HG02973 (cell line): ENCODE data around the gene ARHGAP23.

ENCODE experiments used
- ATAC-seq: cut with Tn5 transposase; IDR thresholded peaks from one replicate; pipeline ENCODE4 v1.9.1; 2021; ENCODE audit warnings: moderate library complexity; ENCODE audit not compliant: unreplicated experiment

The ARHGAP23 gene, protein sequence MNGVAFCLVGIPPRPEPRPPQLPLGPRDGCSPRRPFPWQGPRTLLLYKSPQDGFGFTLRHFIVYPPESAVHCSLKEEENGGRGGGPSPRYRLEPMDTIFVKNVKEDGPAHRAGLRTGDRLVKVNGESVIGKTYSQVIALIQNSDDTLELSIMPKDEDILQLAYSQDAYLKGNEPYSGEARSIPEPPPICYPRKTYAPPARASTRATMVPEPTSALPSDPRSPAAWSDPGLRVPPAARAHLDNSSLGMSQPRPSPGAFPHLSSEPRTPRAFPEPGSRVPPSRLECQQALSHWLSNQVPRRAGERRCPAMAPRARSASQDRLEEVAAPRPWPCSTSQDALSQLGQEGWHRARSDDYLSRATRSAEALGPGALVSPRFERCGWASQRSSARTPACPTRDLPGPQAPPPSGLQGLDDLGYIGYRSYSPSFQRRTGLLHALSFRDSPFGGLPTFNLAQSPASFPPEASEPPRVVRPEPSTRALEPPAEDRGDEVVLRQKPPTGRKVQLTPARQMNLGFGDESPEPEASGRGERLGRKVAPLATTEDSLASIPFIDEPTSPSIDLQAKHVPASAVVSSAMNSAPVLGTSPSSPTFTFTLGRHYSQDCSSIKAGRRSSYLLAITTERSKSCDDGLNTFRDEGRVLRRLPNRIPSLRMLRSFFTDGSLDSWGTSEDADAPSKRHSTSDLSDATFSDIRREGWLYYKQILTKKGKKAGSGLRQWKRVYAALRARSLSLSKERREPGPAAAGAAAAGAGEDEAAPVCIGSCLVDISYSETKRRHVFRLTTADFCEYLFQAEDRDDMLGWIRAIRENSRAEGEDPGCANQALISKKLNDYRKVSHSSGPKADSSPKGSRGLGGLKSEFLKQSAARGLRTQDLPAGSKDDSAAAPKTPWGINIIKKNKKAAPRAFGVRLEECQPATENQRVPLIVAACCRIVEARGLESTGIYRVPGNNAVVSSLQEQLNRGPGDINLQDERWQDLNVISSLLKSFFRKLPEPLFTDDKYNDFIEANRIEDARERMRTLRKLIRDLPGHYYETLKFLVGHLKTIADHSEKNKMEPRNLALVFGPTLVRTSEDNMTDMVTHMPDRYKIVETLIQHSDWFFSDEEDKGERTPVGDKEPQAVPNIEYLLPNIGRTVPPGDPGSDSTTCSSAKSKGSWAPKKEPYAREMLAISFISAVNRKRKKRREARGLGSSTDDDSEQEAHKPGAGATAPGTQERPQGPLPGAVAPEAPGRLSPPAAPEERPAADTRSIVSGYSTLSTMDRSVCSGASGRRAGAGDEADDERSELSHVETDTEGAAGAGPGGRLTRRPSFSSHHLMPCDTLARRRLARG (N-terminal part only)

DNA sequence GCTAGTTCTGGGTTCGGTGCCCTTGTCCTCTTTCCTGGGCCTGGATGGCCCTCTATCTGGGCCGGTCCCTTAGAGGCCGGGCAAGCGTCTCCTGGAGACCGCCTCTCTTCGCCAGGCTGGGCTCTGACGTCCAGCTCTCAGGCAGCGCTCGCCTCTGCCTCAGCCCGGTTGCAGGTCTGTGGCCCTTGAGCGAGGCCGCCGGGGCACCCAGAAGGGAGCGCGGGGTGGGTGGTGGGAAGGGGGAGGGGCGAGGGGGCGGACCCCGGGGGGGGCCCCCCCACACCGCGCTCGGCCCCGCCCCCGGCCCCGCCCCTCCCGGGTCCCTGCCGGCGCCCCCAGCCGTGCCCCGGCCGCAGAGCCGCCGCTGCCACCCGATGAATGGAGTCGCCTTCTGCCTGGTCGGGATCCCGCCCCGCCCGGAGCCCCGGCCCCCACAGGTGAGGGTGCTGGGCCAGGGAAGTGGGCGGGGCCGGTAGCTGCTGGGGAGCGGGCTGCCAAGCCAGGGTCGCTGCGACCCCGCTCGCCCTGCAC is at the start of gene ARHGAP23:
Gene ARHGAP23, plus strand, starts transcription at position 353 of the 531 bp plus-strand sequence. Its CDS starts 22 bp downstream, at position 375.
- no peak for ATAC-seq

DNA sequence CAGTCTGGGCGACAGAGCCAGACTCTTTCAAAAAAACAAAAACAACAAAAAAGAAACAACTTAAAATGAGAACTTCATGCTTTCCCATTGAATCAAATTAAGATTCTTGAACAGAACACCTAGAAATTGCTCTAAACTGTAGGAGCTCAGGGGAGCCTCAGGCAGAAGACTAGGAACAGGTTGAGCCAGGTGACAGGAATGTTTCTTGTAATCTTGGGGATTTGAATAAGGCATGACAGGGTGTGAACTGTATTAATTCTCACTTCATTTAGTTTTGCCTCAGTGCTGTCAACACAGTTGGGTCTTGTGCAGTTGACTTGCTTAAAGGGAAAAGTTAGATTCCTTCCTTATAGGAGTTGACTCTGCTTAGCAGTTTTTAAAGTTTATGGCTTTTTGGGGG is 48.8 kb upstream of the ARHGAP23 start:
- ATAC-seq = no peak

DNA sequence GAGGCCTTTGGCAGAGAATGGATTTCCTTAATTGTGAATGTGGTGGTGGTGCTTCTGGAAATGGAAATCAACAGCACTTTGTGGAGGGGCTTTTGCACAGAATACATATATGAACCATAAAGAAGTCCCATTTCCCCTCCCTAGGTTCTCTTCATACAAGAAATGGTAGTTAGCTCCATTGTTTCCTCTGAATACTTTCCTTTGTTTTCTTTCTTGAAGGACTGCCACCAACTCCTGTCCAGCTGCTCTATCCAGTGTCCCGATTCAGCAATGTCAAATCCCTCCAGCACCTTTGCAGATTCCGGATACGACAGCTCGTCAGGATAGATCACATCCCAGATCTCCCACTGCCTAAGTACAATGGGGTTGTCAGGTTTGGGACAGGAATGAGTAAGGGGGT is 33.2 kb upstream of the ARHGAP23 start:
- ATAC-seq = no peak

DNA sequence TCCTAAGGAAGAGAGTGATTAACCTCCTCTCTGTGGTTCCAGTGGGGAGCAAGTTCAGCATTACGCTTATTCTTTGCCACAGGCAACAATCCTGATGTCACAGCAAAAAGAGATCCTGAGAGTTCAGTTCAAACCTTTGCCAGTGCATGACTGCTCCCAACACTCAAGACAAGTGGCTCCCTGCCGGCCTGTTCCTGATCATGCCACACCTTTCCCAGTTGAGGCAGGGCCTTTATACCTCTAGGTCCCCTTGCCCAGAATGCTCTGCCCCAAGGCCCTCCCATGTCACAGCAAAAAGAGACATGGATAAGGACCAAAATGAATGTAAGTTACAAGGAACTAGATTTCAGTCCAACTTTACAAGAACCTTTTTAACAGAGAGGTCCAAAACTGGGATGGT is 31.0 kb upstream of the ARHGAP23 start:
- ATAC-seq = no peak

DNA sequence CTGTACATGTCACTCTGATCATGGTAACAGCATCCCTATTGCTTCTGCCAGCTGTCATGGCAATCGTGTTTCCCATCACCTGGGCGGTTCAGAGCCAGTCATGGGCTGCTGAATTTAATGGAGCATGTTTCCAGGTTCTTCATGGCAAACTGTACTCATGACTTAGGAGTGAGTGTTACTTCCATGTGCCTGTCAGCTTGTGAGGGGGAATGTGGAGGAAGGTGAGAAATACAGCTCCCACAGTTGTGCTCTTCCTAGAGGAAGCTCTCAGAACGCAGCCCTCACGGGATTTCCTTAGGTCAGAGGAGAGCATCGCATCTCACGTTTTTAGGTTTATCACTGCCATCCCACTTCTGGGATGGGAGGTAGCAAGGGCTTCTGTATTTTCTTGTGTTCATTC is 28.0 kb upstream of the ARHGAP23 start:
- ATAC-seq = no peak

DNA sequence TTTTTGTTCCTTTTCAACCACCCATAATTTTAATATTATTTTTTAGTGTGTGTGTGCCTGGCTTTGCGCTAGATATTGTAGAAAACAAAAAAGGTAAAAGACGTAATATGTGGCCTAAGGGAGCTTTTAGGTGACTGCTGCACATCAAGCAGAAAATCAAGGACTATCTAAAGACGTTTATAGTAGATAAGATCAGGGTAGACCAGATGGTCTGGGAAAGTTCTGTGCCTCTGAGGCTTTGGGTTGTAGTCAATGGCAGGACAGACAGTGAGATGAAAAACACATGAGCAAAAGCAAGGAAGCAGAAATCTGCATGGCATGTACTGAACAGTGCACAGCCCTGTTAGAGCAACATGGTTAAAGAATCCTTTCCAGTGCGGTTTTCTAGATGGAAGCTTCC is 26.8 kb upstream of the ARHGAP23 start:
- ATAC-seq = no peak

DNA sequence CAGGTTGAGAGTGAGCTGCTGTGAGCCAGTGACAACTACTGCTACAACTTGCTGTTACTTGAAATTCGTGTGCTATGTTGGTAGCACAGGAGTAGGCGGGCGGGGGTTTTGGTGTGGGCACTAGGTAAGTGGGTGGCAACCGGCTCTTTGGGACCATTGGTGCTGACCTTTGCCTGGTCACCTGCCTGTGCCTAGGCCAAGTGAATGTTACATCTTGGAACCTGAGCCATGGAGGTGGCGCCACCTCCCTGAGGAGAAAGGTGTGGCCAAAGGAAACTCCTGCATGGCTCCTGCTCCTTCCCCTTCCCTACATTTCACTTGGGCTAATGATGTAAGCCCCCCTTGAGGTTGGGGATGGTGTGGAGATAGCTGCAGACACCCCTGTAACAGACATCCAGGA is 25.4 kb upstream of the ARHGAP23 start:
- ATAC-seq = no peak

DNA sequence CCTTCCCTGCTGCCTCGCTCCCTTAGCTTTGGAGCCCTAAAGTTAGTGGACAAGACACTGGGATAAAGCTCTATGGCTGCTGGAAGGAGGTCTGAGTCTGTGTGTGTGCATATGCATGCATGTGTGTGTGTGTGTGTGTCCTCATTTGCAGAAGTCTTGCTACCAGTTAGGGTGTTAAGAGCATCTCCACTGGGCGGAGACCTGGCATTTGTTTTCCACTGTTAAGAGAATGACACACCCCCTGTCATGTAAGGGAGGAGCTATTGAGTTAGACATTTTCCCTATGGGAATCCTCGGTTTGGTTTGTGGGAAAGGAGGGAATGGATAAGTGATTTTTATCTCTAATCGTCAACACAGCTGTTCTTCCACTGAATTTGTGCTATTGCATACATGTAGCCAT is 24.8 kb upstream of the ARHGAP23 start:
- no peak for ATAC-seq

DNA sequence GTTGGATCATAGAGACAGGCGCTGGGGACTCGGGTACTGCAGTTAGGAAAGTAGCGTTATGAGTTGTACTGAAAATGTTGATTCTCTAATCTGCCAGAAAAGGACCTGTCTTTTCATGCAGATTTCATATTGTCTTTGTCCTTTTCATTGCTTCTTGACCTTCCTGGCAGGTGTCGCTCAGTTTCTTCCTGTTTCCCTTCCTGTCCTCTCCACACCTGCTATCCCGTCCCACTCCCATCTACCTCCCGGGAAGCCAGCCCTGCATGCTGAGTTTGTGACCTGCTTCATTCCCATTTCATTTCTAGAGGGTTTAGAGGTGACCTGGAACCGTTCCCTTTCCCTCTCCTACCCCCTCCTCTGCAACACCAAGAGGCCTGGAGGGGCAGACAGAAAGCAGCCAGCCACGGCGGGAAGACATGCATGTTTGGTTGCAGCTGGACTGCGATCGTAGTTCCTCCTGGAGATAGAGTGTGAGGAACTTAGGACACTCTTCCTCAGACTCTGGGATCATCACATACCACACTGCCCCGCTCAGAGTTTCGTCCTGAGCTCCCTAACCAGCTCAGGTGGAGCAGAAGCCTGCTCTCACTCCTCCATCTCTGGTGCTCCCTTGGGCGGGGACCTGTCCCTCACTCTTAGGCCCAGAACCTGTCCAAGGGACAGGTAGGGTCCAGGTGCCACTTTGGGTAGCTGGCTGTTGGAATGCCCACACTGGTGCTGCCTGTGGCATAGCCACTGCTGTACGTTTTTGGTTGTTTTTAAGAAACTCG is 23.9 kb upstream of the ARHGAP23 start:
- ATAC-seq = no peak

DNA sequence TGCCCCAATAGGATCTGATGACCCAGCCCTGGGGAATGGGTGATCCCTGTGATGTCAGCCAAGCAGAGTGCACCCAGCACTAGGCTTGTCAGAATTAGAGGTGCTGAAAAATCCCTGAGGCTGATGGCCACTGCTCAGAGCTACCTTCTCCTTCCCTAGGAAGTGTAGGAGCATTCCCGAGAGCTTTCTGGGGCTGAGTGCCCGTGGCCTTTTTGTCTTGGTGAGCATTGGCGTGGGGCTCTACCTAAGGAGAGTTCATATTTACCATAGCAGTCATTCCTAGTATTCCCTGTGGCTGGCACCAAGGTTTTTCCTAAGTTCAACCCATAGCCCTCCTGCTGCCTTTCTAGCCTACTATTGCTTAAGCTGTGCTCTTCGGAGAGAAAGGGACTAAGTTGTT is 22.6 kb upstream of the ARHGAP23 start:
- ATAC-seq = no peak

DNA sequence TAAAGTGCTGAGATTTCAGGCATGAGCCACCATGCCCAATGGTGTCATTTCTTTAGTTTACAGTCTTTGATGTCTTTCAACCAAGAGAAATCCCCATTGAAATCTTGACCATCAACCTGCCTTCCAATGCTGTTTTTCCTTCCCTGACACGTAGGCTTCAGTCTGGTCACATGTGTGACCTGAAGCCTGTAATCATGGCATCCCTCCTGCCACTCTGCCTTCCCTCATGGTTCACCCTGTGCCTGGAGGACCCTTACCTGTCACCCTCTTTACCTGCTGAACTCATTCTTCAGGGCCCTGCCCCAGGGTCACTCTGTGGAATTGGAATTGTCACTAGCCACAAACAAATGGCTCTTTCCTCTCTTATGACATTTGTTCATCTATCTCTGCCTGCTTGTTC is 18.1 kb upstream of the ARHGAP23 start:
- ATAC-seq = no peak

DNA sequence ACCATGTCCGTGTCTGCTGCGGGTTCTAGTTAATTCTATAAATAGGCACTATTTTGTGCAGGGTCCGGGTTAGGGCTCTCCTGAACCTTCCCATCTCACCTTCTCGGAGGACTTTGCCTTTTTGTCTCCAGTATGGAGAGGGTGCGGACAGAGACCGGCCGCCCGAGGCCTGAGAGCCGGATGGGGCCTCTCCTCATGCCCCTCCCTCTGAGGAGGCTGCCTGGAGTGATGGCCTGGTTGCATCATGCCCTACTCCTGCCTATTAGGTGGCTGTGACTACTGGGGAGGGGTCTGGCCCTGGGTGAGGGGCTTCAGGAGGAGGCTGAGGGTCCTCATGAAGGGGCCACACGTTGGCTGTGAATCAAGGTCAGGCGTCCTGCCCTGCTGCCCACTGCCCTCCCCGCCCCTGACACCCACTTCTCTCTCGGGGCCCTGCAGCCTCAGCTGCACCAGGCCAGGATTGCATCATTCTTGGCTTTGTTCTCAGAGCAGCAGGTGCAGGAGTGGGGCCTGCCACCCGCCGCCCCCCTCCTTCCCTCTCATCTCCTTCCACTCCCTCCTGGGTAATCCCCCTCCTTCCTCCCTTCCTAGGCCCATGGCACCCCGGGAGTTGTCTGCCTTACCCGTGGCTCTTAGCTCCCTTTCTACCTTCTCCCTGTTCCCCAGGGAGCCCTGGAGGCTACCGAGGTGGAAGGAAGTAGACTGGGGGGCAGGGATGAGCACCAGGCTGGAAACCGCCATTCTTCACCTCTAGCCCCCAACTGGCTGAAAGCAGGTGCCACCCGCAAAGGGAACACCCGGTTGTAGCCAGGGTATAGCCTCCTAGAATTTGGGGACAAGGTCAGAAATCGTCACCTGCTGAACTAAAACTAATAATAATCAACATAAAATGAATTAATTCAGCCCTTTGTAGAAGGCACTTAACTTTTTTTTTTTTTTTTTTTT is 12.7 kb upstream of the ARHGAP23 start:
- no peak for ATAC-seq

DNA sequence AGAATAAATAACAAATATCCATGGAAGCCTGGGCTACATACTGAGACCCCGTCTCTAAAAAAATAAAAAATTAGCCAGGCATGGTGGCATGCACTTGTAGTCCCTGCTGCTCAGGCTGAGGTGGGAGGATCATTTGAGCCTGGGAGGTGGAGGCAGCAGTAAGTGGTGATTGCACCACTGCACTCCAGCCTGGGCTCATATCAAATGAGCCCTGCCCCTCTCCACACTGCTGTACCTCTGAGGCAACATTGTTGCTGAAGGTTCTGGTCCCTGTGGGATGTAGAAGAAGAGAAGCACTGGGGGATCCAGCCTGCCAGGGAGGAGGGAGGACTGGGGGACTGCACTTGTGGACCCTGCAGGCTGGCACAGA is 11.4 kb upstream of the ARHGAP23 start:
- ATAC-seq = no peak

DNA sequence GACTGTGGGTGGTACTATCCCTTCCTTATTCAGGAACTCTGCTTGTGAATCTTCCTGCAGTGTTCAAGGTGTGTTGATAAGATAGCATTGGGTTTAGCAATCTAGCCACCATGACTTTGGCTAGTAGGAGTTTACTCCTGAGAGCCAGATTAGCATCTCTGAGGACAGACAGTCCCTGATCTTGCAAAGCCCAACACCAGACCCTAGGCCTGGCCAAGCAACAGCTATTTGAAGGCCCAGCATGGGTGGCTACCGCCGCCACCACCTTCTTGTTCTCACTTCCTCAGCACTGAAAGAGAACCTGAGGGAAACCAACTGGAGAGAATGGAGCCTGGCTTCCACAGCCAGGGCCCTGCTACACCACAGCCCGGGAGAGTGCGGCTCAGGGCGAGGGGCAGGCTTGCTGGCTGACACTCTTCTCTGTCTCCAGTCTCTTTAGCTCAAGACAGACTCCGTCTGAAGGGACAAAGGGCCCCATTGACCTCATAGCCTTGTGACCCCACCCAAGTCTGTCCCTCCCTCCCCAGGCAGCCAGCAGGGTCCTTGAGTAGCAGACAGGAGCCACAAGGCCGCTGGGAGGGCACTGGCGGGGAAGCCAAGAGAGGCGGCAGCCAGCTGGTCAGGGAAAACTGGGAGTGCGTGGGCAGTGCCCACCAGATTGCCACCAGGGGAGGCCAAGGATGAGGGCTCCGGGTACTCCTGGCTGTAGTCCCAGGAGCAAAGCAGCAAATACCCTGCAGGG is 10.9 kb upstream of the ARHGAP23 start:
- ATAC-seq = no peak

DNA sequence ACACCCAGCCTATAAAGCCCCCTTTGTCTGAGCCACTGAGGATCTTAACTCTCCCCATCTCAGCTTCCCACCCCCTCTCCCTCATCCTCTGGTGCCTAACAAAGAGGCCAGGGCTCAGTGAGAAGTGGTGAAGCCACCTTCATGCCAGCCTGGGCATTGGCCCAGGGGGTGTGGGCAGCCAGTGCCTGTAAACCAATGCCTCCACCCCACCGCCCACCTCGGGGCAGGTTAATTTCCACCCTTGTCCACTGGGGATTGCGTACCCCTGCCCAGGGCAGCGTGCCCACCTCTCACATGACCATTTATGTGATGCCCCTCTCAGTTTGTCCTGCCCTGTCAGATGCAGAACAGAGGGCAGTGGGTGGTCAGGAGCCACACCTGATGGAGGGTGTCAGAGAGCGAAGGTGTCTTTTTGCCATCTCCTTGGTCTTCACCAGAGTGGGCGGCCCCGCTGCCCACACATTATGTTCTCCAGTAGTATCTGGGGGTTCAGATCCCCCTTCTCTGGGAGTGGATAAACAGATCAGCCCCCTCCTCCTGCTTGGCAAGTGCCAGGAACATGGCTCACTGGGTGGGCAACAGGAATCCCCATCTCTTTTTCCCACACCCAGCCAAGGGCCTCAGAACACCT is 10.1 kb upstream of the ARHGAP23 start:
- no peak for ATAC-seq

DNA sequence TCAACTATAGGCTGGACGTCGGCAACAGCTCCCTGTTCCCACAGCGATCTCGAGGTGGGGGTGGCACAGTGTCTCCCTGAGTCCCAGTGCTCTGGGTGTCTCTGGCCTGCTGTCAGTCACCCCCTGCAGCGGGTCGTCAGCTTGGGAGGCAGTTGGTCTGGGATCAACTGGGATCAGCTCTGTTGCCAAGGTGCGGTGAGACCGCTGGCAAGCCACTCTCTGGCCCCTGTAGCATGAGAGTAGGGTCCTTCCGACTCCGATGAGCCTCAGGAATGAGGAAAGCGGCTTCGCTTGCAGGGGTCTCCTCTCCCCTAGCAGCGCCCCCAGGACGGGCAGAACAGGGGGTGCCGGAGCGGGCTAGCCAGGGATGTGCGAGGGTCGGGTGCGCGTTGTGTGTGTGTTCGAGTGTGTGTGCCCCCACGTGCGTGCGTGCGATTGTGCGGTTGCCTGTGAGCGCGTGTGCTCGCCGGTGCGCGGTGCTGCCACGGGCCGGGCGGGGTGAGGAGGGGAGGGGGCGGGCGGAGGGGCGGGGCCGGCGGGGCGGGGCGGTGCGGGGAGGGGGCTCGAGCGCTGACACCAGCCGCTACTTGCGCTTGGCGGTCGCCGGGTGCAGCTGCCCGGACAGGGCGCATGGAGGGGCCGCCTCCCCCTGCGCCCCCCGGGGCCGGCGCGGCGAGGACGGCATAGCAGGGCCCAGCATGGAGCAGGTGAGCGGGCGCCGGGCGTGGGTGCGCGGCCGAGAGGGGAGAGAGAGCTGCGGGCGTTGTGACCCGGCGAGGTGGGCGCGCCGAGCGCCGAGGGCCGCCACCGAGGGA is 9.4 kb upstream of the ARHGAP23 start:
- ATAC-seq = no peak

DNA sequence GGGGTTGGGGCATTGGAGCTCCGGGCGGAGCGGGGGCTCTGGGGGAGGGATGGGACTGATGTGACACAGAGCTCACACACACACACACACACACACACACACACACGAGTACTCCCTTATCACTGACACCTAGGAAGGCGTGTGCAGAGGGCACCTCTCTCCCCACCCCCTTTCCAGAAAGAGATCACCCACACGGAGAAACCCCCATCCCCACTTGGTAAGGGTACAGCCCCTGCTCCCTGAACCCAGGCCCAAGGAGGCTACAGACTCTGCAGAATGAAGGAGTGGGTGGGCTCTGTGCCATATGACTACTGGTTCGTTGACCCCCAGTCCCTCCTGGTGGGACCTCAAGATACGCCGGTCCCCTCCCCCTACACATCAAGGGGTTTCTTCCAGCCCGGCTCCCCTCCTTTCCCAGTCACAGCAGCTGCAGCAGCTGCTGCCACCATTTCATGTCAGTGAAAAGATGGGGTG is 8.7 kb upstream of the ARHGAP23 start:
- ATAC-seq = no peak
